K562 (cell line): ENCODE results near the gene JUN.

Experiments
- CC2D1A ChIP-seq: fragments of 450-650 bp; IDR thresholded peaks from 2 replicates; pipeline ENCODE4 v1.6.1; 2017; ENCODE audit warnings: mild to moderate bottlenecking
- CHD2 ChIP-seq: IDR thresholded peaks from 2 replicates; pipeline ENCODE4 v1.6.1; 2011; ENCODE audit warnings: low read depth, low read length
- CTCF ChIP-seq, 3 experiments: IDR thresholded peaks in 2 of 3; conservative IDR thresholded peaks in 1 of 3; 2 replicates each; pipeline ENCODE4 v1.5.1; 2011 to 2012; ENCODE audit warnings: low read length in 3 of 3, mild to moderate bottlenecking in 3 of 3, control low read depth in 2 of 3, improper control_type of control experiment in 1 of 3, inconsistent platforms in 1 of 3, low read depth in 1 of 3, mixed read lengths in 1 of 3, moderate library complexity in 1 of 3; ENCODE audit not compliant: insufficient read depth in 2 of 3
- EHMT2 ChIP-seq: fragments of 450-650 bp; IDR thresholded peaks from 2 replicates; pipeline ENCODE4 v1.6.1; 2018; ENCODE audit warnings: antibody characterized with exemption
- EZH2 ChIP-seq: IDR thresholded peaks from 2 replicates; pipeline ENCODE4 v1.6.1; 2012; ENCODE audit warnings: low read depth, mild to moderate bottlenecking, inconsistent platforms, low read length, borderline replicate concordance
- MAX ChIP-seq: sonication (generic); formaldehyde crosslinking; IDR thresholded peaks from 2 replicates; pipeline ENCODE4 v1.9.0; 2022; ENCODE audit warnings: mild to moderate bottlenecking, missing genetic modification reagents
- MEF2D ChIP-seq: conservative IDR thresholded peaks from 2 replicates; pipeline ENCODE4 v1.6.1; 2016; ENCODE audit warnings: low read depth, missing genetic modification characterization, missing compliant biosample characterization
- NR3C1 ChIP-seq: sonication (generic); formaldehyde crosslinking; IDR thresholded peaks from 2 replicates; pipeline ENCODE4 v1.8.1; 2022; ENCODE audit warnings: missing genetic modification reagents
- SMC3 ChIP-seq: conservative IDR thresholded peaks from 2 replicates; pipeline ENCODE4 v1.6.1; 2011; ENCODE audit warnings: low read depth, low read length, improper control_type of control experiment; ENCODE audit not compliant: insufficient read depth
- TRIM28 ChIP-seq: fragments of 450-650 bp; IDR thresholded peaks from 2 replicates; pipeline ENCODE4 v1.6.1; 2017
- XRCC5 ChIP-seq: fragments of 200-400 bp; formaldehyde crosslinking; IDR thresholded peaks from 2 replicates; pipeline ENCODE4 v1.6.1; 2017; ENCODE audit warnings: low read depth, mild to moderate bottlenecking, low read length
- ZNF316 ChIP-seq: fragments of 450-650 bp; IDR thresholded peaks from 2 replicates; pipeline ENCODE4 v1.6.1; 2016

DNA sequence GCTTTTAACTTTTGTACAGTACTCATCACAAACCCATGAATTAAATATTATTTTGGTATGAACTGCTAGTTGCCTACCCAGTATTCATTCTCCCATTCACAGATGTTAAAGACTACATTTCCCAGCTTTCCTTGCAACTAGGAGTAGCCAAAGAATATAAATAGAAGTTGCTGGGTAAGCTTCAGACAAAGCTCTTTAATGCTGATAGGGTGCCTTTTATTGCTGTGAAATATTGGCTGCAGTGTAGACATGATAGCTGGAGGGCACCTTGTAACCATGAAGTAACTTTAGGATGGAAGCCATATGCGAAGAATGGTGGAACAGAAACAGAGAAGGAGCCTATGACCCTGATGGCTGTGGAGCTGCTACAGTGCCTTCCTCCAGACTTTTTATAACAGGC lies 16.7 kb downstream of the JUN start:
- TF ChIP-seq CTCF (IDR thresholded peaks at IDR 0.05 in 2 of 3, conservative IDR thresholded peaks at IDR 0.05 in 1 of 3; ENCODE audit: insufficient read depth in 2 of 3, low read depth in 1 of 3, low read length in 3 of 3) (no peak), NR3C1 (CRISPR knock-in tag) (no peak), XRCC5 (no peak), SMC3 (no peak), MAX (CRISPR knock-in tag) (no peak), TRIM28 (no peak), ZNF316 (no peak), EZH2 (no peak), CC2D1A (no peak), EHMT2 (no peak), CHD2 (no peak), MEF2D (tag) (no peak)
